GM19025 (cell line): ENCODE results near the gene ANKRA2.

Experiments used
- ATAC-seq: cut with Tn5 transposase; IDR thresholded peaks from one replicate; pipeline ENCODE4 v1.9.1; 2021; ENCODE audit warnings: mild to moderate bottlenecking, low read depth, moderate library complexity; ENCODE audit not compliant: unreplicated experiment

Gene ANKRA2

DNA sequence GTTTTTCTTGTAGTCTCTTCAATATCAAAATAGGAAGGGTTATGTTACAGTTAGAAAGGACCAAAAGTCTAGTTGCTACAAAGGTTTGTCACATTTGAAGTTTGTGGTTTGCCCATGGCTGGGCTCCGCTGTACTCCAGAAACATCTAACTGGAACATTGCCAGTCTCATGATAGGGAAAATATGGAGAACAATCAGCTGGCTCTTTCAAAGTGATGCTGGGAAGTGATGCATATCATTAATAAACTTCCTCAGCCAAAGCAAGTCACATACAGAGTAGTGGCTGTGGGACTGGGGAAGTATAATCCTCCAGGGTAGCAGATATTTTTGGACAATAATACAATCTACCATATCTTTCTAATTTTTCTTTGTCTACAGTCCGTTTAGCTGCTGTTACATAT lies 58.4 kb downstream of the ANKRA2 start:
- ATAC-seq, result no peak

GRCh38 chr5:73506459-73506955 lies 58.9 kb downstream of the ANKRA2 start:
- ATAC-seq, result no peak
